ENCODE measurements around the gene ARPC1B. TPM values are rescaled to one million over a fixed set of nuclear protein-coding genes. Genes with fewer than 3 reads are reported as not detected.
A peak's percentile ranks its signal among the peaks of the same experiment; 100 is the strongest.

Gene ARPC1B
- total and polyA plus RNA-seq, 9 of the 15 experiments (the other 6 are each of a cell fraction or from before 2014, with no cell fraction given) = 6.7 to 357 (median 211) TPM

GRCh38 chr7:99392659-99393354 lies 18.3 kb downstream of the ARPC1B start (continued):
- TF ChIP-seq CREB1 (IDR thresholded peaks at IDR 0.05) (peak; percentile 27; the same call in 1 of the 2 replicates), CREB1 (CRISPR knock-in tag; IDR thresholded peaks at IDR 0.05) (no peak), ZBTB11 (CRISPR knock-in tag; IDR thresholded peaks at IDR 0.05) (peak in 1 of 3 experiments; percentile 62; a peak in 2 of 6 replicates), CXXC5 (CRISPR knock-in tag; IDR thresholded peaks at IDR 0.05) (peak; percentile 72), MCM3 (IDR thresholded peaks at IDR 0.05) (no peak), POLR2A (conservative IDR thresholded peaks at IDR 0.05) (peak; percentile 64), SNIP1 (IDR thresholded peaks at IDR 0.05; ENCODE audit: low read depth) (no peak), KLF1 (tag; IDR thresholded peaks at IDR 0.05) (peak; percentile 58; the same call in 1 of the 2 replicates), FIP1L1 (IDR thresholded peaks at IDR 0.05; ENCODE audit: low read depth, low read length, poor library complexity, severe bottlenecking) (peak; percentile 87), TGIF2 (CRISPR knock-in tag; IDR thresholded peaks at IDR 0.05) (peak; percentile 67; the same call in 1 of the 2 replicates), ZHX1 (conservative IDR thresholded peaks at IDR 0.05; ENCODE audit: low read length) (no peak)
- TF ChIP-seq, protein P1, sequence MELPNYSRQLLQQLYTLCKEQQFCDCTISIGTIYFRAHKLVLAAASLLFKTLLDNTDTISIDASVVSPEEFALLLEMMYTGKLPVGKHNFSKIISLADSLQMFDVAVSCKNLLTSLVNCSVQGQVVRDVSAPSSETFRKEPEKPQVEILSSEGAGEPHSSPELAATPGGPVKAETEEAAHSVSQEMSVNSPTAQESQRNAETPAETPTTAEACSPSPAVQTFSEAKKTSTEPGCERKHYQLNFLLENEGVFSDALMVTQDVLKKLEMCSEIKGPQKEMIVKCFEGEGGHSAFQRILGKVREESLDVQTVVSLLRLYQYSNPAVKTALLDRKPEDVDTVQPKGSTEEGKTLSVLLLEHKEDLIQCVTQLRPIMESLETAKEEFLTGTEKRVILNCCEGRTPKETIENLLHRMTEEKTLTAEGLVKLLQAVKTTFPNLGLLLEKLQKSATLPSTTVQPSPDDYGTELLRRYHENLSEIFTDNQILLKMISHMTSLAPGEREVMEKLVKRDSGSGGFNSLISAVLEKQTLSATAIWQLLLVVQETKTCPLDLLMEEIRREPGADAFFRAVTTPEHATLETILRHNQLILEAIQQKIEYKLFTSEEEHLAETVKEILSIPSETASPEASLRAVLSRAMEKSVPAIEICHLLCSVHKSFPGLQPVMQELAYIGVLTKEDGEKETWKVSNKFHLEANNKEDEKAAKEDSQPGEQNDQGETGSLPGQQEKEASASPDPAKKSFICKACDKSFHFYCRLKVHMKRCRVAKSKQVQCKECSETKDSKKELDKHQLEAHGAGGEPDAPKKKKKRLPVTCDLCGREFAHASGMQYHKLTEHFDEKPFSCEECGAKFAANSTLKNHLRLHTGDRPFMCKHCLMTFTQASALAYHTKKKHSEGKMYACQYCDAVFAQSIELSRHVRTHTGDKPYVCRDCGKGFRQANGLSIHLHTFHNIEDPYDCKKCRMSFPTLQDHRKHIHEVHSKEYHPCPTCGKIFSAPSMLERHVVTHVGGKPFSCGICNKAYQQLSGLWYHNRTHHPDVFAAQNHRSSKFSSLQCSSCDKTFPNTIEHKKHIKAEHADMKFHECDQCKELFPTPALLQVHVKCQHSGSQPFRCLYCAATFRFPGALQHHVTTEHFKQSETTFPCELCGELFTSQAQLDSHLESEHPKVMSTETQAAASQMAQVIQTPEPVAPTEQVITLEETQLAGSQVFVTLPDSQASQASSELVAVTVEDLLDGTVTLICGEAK (IDR thresholded peaks at IDR 0.05) = 0 out of 2 replicates have a peak, but pooled peaks have one; percentile 30
- TF ChIP-seq, protein P1 (CRISPR knock-in tag; IDR thresholded peaks at IDR 0.05) = no peak

Measured in K562 (cell line).